H9 (cell line): Measurements from ENCODE around the gene SFXN2. TPM values are rescaled to one million over a fixed set of nuclear protein-coding genes. Genes with fewer than 3 reads are reported as not detected.
A peak's percentile ranks its signal among the peaks of the same experiment; 100 is the strongest.

Experiments
- DNase-seq: peaks from one replicate; pipeline ENCODE4 v3.0.0-alpha.2; 2017
- H2AFZ ChIP-seq: one replicate; pipeline ENCODE4 v1.6.1; 2013; ENCODE audit warnings: mild to moderate bottlenecking, low read length, control low read depth, moderate library complexity
- H2AK5ac ChIP-seq: 2 replicates; pipeline ENCODE4 v1.6.1; 2013; ENCODE audit warnings: low read length, control low read depth, mixed read lengths; ENCODE audit not compliant: insufficient read length
- H2BK120ac ChIP-seq: one replicate; pipeline ENCODE4 v1.6.1; 2013; ENCODE audit warnings: low read depth, mild to moderate bottlenecking, low read length, control low read depth, inconsistent platforms; ENCODE audit not compliant: poor library complexity, severe bottlenecking
- H2BK12ac ChIP-seq: 2 replicates; pipeline ENCODE4 v1.6.1; 2013; ENCODE audit warnings: low read length, control low read depth, mixed read lengths, low read depth; ENCODE audit not compliant: insufficient read length
- H2BK15ac ChIP-seq: 2 replicates; pipeline ENCODE4 v1.6.1; 2013; ENCODE audit warnings: low read depth, low read length, control low read depth
- H2BK20ac ChIP-seq: one replicate; pipeline ENCODE4 v1.6.1; 2013; ENCODE audit warnings: low read depth, mild to moderate bottlenecking, low read length, control low read depth, inconsistent platforms; ENCODE audit not compliant: poor library complexity, severe bottlenecking
- H2BK5ac ChIP-seq: 2 replicates; pipeline ENCODE4 v1.6.1; 2013; ENCODE audit warnings: low read length, control low read depth, mixed read lengths; ENCODE audit not compliant: insufficient read length
- H3K14ac ChIP-seq: 2 replicates; pipeline ENCODE4 v1.6.1; 2013; ENCODE audit warnings: low read length, control low read depth; ENCODE audit not compliant: insufficient read depth
- H3K18ac ChIP-seq: 2 replicates; pipeline ENCODE4 v1.6.1; 2013; ENCODE audit warnings: low read depth, mild to moderate bottlenecking, mixed read lengths, low read length, control low read depth; ENCODE audit not compliant: insufficient read length
- H3K23ac ChIP-seq: 2 replicates; pipeline ENCODE4 v1.6.1; 2013; ENCODE audit warnings: low read length, control low read depth, mixed read lengths, low read depth; ENCODE audit not compliant: insufficient read length
- H3K23me2 ChIP-seq: 2 replicates; pipeline ENCODE4 v1.6.1; 2013; ENCODE audit warnings: low read depth, mild to moderate bottlenecking, mixed read lengths, low read length, control low read depth; ENCODE audit not compliant: insufficient read length, poor library complexity, severe bottlenecking
- H3K27ac ChIP-seq: 2 replicates; pipeline ENCODE4 v1.5.1; 2013; ENCODE audit warnings: low read length, control low read depth, mixed read lengths, low read depth; ENCODE audit not compliant: insufficient read length
- H3K27me3 ChIP-seq: 2 replicates; pipeline ENCODE4 v1.6.1; 2013; ENCODE audit warnings: low read length, control low read depth, inconsistent platforms; ENCODE audit not compliant: insufficient read depth
- H3K4ac ChIP-seq: 2 replicates; pipeline ENCODE4 v1.6.1; 2013; ENCODE audit warnings: low read depth, mild to moderate bottlenecking, control low read depth, inconsistent platforms, low read length, moderate library complexity
- H3K4me1 ChIP-seq: 2 replicates; pipeline ENCODE4 v1.6.1; 2013; ENCODE audit warnings: low read length, control low read depth, inconsistent platforms; ENCODE audit not compliant: insufficient read depth
- H3K4me2 ChIP-seq: 2 replicates; pipeline ENCODE4 v1.6.1; 2013; ENCODE audit warnings: low read length, control low read depth, mixed read lengths; ENCODE audit not compliant: insufficient read length, insufficient read depth
- H3K56ac ChIP-seq: 2 replicates; pipeline ENCODE4 v1.6.1; 2013; ENCODE audit warnings: low read depth, mild to moderate bottlenecking, mixed read lengths, low read length, control low read depth; ENCODE audit not compliant: insufficient read length
- H3K79me1 ChIP-seq: 2 replicates; pipeline ENCODE4 v1.6.1; 2013; ENCODE audit warnings: low read depth, mild to moderate bottlenecking, moderate library complexity, low read length, control low read depth, inconsistent platforms; ENCODE audit not compliant: insufficient read depth, poor library complexity, severe bottlenecking
- H3K79me2 ChIP-seq: 2 replicates; pipeline ENCODE4 v1.6.1; 2013; ENCODE audit warnings: low read length, control low read depth, inconsistent platforms; ENCODE audit not compliant: insufficient read depth
- H3K9ac ChIP-seq: 2 replicates; pipeline ENCODE4 v1.6.1; 2013; ENCODE audit warnings: low read length, control low read depth, mixed read lengths; ENCODE audit not compliant: insufficient read length; ENCODE audit errors: extremely low read depth
- H3K9me3 ChIP-seq: one replicate; pipeline ENCODE4 v1.6.1; 2013; ENCODE audit warnings: low read depth, low read length, inconsistent platforms; ENCODE audit not compliant: control insufficient read depth
- H3T11ph ChIP-seq: one replicate; pipeline ENCODE4 v1.6.1; 2013; ENCODE audit warnings: mild to moderate bottlenecking, low read length, control low read depth, inconsistent platforms
- H4K20me1 ChIP-seq: one replicate; pipeline ENCODE4 v1.6.1; 2013; ENCODE audit not compliant: control insufficient read depth, insufficient read length, insufficient read depth
- H4K5ac ChIP-seq: 2 replicates; pipeline ENCODE4 v1.6.1; 2013; ENCODE audit warnings: low read depth, mild to moderate bottlenecking, mixed read lengths, low read length, control low read depth; ENCODE audit not compliant: insufficient read length
- H4K8ac ChIP-seq: replicated peaks from 2 replicates; pipeline ENCODE4 v1.6.1; 2013; ENCODE audit warnings: low read length, control low read depth, mixed read lengths, low read depth; ENCODE audit not compliant: insufficient read length
- H4K91ac ChIP-seq: 2 replicates; pipeline ENCODE4 v1.6.1; 2013; ENCODE audit warnings: low read depth, mild to moderate bottlenecking, moderate library complexity, mixed read lengths, low read length, control low read depth; ENCODE audit not compliant: insufficient read length
- H3K27ac Mint-ChIP-seq, 3 experiments: 2 replicates in 2 of 3; 3 replicates in 1 of 3; pipeline ENCODE4 v1.8.0; 2020 to 2021; ENCODE audit warnings: mixed read lengths in 3 of 3, mild to moderate bottlenecking in 1 of 3, moderate library complexity in 1 of 3
- H3K27me3 Mint-ChIP-seq: 2 replicates; pipeline ENCODE4 v1.8.0; 2021; ENCODE audit warnings: low read depth, mild to moderate bottlenecking, moderate library complexity, mixed read lengths
- H3K36me3 Mint-ChIP-seq, 3 experiments: 2 replicates in 2 of 3; 3 replicates in 1 of 3; pipeline ENCODE4 v1.8.0; 2020 to 2021; ENCODE audit warnings: low read depth in 3 of 3, mixed read lengths in 3 of 3; ENCODE audit not compliant: insufficient read depth in 1 of 3
- H3K4me1 Mint-ChIP-seq, 2 experiments: 2 replicates each; pipeline ENCODE4 v1.8.0; 2020; ENCODE audit warnings: mixed read lengths in 2 of 2
- H3K4me3 Mint-ChIP-seq, 2 experiments: 2 replicates in 1 of 2; 3 replicates in 1 of 2; pipeline ENCODE4 v1.8.0; 2020 to 2021; ENCODE audit warnings: mild to moderate bottlenecking in 2 of 2, mixed read lengths in 2 of 2, moderate library complexity in 1 of 2
- H3K9me3 Mint-ChIP-seq, 2 experiments: 2 replicates in 1 of 2; 3 replicates in 1 of 2; pipeline ENCODE4 v1.8.0; 2020; ENCODE audit warnings: mild to moderate bottlenecking in 2 of 2, mixed read lengths in 2 of 2, moderate library complexity in 1 of 2
- WGBS: extraction: QIAGEN DNeasy Blood & Tissue Kit; methylation state at CpG from one replicate; pipeline ENCODE4 v1.1.7; 2013; ENCODE audit warnings: missing lambda C conversion rate, low lambda C conversion rate, mixed read lengths; ENCODE audit not compliant: insufficient read length; ENCODE audit errors: extremely low coverage; 5-methylcytosine and 5-hydroxymethylcytosine counted together
- total RNA-seq: library from RNA; stranded (reverse); gene quantifications from 2 replicates; pipeline ENCODE4 v1.2.1, GENCODE V29; 2021
- TF ChIP-seq, protein P1 (sequence below): fragments of 200-600 bp; sonication (generic); conservative IDR thresholded peaks from 3 replicates; pipeline ENCODE4 v1.8.0; 2021; ENCODE audit warnings: antibody characterized with exemption, mild to moderate bottlenecking

SFXN2 gene
- total RNA-seq, 1 experiment from 2014 or later, result 34.7 TPM

DNA sequence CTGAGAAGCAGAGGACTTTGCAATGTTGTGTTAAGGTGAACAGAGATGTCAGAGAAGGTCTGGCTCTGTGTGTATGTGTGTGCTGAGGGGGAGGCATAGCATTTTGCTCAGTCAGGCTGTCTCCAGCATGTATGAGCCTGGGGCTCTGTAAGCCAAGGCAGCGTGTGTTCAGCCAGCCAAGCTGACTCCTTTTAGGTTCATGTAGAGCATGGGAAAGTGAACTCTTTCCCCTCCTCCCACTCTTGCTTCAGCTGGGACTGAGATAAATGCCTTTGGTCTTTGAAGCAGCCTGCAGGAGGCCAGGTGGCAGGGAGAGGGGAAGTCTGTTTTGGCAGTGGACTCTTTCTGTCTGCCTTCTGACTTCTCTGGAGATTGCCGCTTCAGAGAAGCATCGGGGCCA is 3.8 kb downstream of the SFXN2 start:
- Histone ChIP-seq H2BK20ac (no peak overlapping the region), H2BK15ac (no peak overlapping the region), H3K9ac (no peak overlapping the region), H2BK12ac (no peak overlapping the region), H2BK5ac (no peak overlapping the region), H3K27ac (no peak overlapping the region), H3K4me2 (peak overlapping the region; percentile 23), H3K23ac (no peak overlapping the region), H4K20me1 (no peaks in the 10 kb centered on the region), H2BK120ac (no peak overlapping the region), H3K4me1 (peaks cover 8% of the 10 kb centered on the region; the same call in 1 of the 2 replicates), H3K9me3 (no peaks in the 10 kb centered on the region), H3K4ac (no peak overlapping the region), H2AFZ (no peak overlapping the region), H3K79me1 (no peaks in the 10 kb centered on the region), H4K8ac (no peak overlapping the region), H3K79me2 (peaks cover 2% of the 10 kb centered on the region; the same call in 1 of the 2 replicates), H3T11ph (no peak overlapping the region), H3K27me3 (no peaks in the 10 kb centered on the region), H3K18ac (no peak overlapping the region), H4K91ac (no peak overlapping the region), H3K23me2 (peaks cover 9% of the 10 kb centered on the region), H3K14ac (no peak overlapping the region), H2AK5ac (no peak overlapping the region), H3K56ac (no peak overlapping the region), H4K5ac (no peak overlapping the region)
- TF ChIP-seq, protein P1, sequence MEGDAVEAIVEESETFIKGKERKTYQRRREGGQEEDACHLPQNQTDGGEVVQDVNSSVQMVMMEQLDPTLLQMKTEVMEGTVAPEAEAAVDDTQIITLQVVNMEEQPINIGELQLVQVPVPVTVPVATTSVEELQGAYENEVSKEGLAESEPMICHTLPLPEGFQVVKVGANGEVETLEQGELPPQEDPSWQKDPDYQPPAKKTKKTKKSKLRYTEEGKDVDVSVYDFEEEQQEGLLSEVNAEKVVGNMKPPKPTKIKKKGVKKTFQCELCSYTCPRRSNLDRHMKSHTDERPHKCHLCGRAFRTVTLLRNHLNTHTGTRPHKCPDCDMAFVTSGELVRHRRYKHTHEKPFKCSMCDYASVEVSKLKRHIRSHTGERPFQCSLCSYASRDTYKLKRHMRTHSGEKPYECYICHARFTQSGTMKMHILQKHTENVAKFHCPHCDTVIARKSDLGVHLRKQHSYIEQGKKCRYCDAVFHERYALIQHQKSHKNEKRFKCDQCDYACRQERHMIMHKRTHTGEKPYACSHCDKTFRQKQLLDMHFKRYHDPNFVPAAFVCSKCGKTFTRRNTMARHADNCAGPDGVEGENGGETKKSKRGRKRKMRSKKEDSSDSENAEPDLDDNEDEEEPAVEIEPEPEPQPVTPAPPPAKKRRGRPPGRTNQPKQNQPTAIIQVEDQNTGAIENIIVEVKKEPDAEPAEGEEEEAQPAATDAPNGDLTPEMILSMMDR, result no peak
- WGBS, result no CpG with 5 or more reads among the region's 3 CpGs
- peak; percentile 54 for DNase-seq
- Mint-ChIP-seq H3K36me3 (peaks cover 11 to 40% (median 22%) of the 10 kb centered on the region in 3 experiments; a peak in 6 of 7 replicates), H3K27me3 (no peaks in the 10 kb centered on the region), H3K4me1 (peaks cover 39 to 52% of the 10 kb centered on the region in 2 experiments), H3K4me3 (peak overlapping the region; percentile 2 to 27; a peak in 2 of 5 replicates), H3K27ac (peak overlapping the region; percentile 53 to 69 (median 62); a peak in 4 of 7 replicates), H3K9me3 (no peaks in the 10 kb centered on the region)
